GM12878 (cell line): ENCODE measurements around the gene PIEZO2. TPM values are rescaled to one million over a fixed set of nuclear protein-coding genes. Genes with fewer than 3 reads are reported as not detected.

Experiments
- BCLAF1 ChIP-seq: fragments of 450-650 bp; IDR thresholded peaks from 2 replicates; pipeline ENCODE4 v1.6.1; 2017; ENCODE audit warnings: antibody characterized with exemption, mild to moderate bottlenecking, moderate library complexity
- CHD1 ChIP-seq: IDR thresholded peaks from 2 replicates; pipeline ENCODE4 v1.6.1; 2012; ENCODE audit warnings: low read depth, low read length, improper control_type of control experiment
- DPF2 ChIP-seq: fragments of 450-650 bp; IDR thresholded peaks from 2 replicates; pipeline ENCODE4 v1.6.1; 2017; ENCODE audit warnings: mild to moderate bottlenecking
- E4F1 ChIP-seq: fragments of 450-650 bp; IDR thresholded peaks from 2 replicates; pipeline ENCODE4 v1.6.1; 2018; ENCODE audit warnings: borderline replicate concordance, mild to moderate bottlenecking; ENCODE audit not compliant: partially characterized antibody
- FOXK2 ChIP-seq: fragments of 450-650 bp; IDR thresholded peaks from 2 replicates; pipeline ENCODE4 v1.6.1; 2017; ENCODE audit warnings: mild to moderate bottlenecking, moderate library complexity
- FOXM1 ChIP-seq: IDR thresholded peaks from 2 replicates; pipeline ENCODE4 v1.6.1; 2012; ENCODE audit warnings: low read depth, mild to moderate bottlenecking, inconsistent platforms, low read length, moderate library complexity
- HCFC1 ChIP-seq: fragments of 150-350 bp; IDR thresholded peaks from 2 replicates; pipeline ENCODE4 v1.6.1; 2014; ENCODE audit warnings: low read length
- JUND ChIP-seq: IDR thresholded peaks from 2 replicates; pipeline ENCODE4 v1.6.1; 2012; ENCODE audit warnings: low read depth, mild to moderate bottlenecking, low read length, improper control_type of control experiment, moderate library complexity
- MTA2 ChIP-seq: fragments of 450-650 bp; IDR thresholded peaks from 2 replicates; pipeline ENCODE4 v1.6.1; 2016; ENCODE audit warnings: low read depth, mild to moderate bottlenecking, moderate library complexity
- PAX8 ChIP-seq: fragments of 450-650 bp; IDR thresholded peaks from 2 replicates; pipeline ENCODE4 v1.6.1; 2017; ENCODE audit warnings: mild to moderate bottlenecking, moderate library complexity
- POLR2AphosphoS5 ChIP-seq: IDR thresholded peaks from 2 replicates; pipeline ENCODE4 v1.6.1; 2011; ENCODE audit warnings: mild to moderate bottlenecking, low read length, inconsistent platforms
- POU2F2 ChIP-seq: IDR thresholded peaks from 3 replicates; pipeline ENCODE4 v1.6.1; 2011; ENCODE audit warnings: low read depth, mild to moderate bottlenecking, low read length, borderline replicate concordance
- PRDM15 ChIP-seq: fragments of 450-650 bp; formaldehyde crosslinking; IDR thresholded peaks from 2 replicates; pipeline ENCODE4 v1.4.0; 2020; ENCODE audit warnings: mild to moderate bottlenecking, moderate library complexity
- RCOR1 ChIP-seq: conservative IDR thresholded peaks from 2 replicates; pipeline ENCODE4 v1.6.1; 2012; ENCODE audit warnings: low read depth, low read length, improper control_type of control experiment
- RUNX3 ChIP-seq: IDR thresholded peaks from 2 replicates; pipeline ENCODE4 v1.6.1; 2012; ENCODE audit warnings: low read length, inconsistent platforms
- SRF ChIP-seq, 2 experiments: IDR thresholded peaks; 2 replicates each; pipeline ENCODE4 v1.6.1; 2011; ENCODE audit warnings: low read depth in 2 of 2, low read length in 2 of 2, mild to moderate bottlenecking in 1 of 2, moderate library complexity in 1 of 2
- TCF12 ChIP-seq: IDR thresholded peaks from 2 replicates; pipeline ENCODE4 v1.6.1; 2011; ENCODE audit warnings: low read depth, mild to moderate bottlenecking, low read length
- USF2 ChIP-seq: IDR thresholded peaks from 2 replicates; pipeline ENCODE4 v1.6.1; 2011; ENCODE audit warnings: low read depth, low read length, improper control_type of control experiment, borderline replicate concordance
- YY1 ChIP-seq: IDR thresholded peaks from 2 replicates; pipeline ENCODE4 v1.6.1; 2011; ENCODE audit warnings: low read depth, mild to moderate bottlenecking, low read length
- ZNF24 ChIP-seq: fragments of 450-650 bp; IDR thresholded peaks from 2 replicates; pipeline ENCODE4 v1.6.1; 2017; ENCODE audit warnings: antibody characterized with exemption, mild to moderate bottlenecking
- ZNF622 ChIP-seq: fragments of 450-650 bp; IDR thresholded peaks from 2 replicates; pipeline ENCODE4 v1.6.1; 2017; ENCODE audit warnings: mild to moderate bottlenecking, inconsistent platforms
- polyA plus RNA-seq, 11 experiments: library from polyadenylated mRNA; depleted of rRNA in 4 of 11; unstranded in 6 of 11; stranded (reverse) in 5 of 11; fragments of >200 nt; fragmentation: Nextera tagmentation in 4 of 11; fragmentation: Illumina TruSeq in 1 of 11; extraction: Ambion mirVana in 4 of 11; extraction: Trizol in 1 of 11; gene quantifications; 1 replicate in 1 of 11; 2 replicates in 10 of 11; pipeline versions ENCODE4 v1.2.1 to v1.2.3, GENCODE V29; 2011 to 2016; ENCODE audit warnings: inconsistent platforms in 2 of 11, missing spikeins in 2 of 11, low read depth in 1 of 11
- total RNA-seq, 4 experiments: library from RNA; depleted of rRNA in 3 of 4; stranded (reverse); fragments of >200 nt in 3 of 4; fragmentation: Illumina TruSeq in 1 of 4; extraction: Trizol in 1 of 4; gene quantifications; 2 replicates each; pipeline versions ENCODE4 v1.2.1 to v1.2.3, GENCODE V29; 2013 to 2021

Gene PIEZO2
- total and polyA plus RNA-seq, 10 of the 15 experiments (the other 5 are each of a cell fraction or from before 2014, with no cell fraction given), result 6.7 to 42.3 (median 27.4) TPM

- TF ChIP-seq E4F1 (no peak), PAX8 (no peak), RUNX3 (peak; percentile 75), HCFC1 (no peak), DPF2 (no peak), CHD1 (no peak), POU2F2 (no peak), RCOR1 (no peak), USF2 (no peak; the same call in 1 of the 2 replicates), ZNF622 (no peak), JUND (no peak), ZNF24 (no peak), YY1 (no peak; the same call in 1 of the 2 replicates), FOXM1 (peak; percentile 37; the same call in 1 of the 2 replicates), MTA2 (peak; percentile 42; the same call in 1 of the 2 replicates), POLR2AphosphoS5 (peak; percentile 66; the same call in 1 of the 2 replicates), TCF12 (no peak), PRDM15 (CRISPR knock-in tag) (no peak), BCLAF1 (no peak), FOXK2 (no peak), SRF (IDR thresholded peaks at IDR 0.05; ENCODE audit: low read depth in 2 of 2, low read length in 2 of 2) (no peak)
Observed at GRCh38 chr18:11027862-11028261, 121.5 kb downstream of the PIEZO2 start (continued).
